ENCODE measurements around the gene TPP2. TPM values are rescaled to one million over a fixed set of nuclear protein-coding genes. Genes with fewer than 3 reads are reported as not detected.

TPP2 gene
- total RNA-seq: 10 to 100 TPM; 60.2 to 99.3 TPM

GRCh38 chr13:102596147-102597028 is at the start of gene TPP2:
Gene TPP2 (plus strand): TSS chr13:102596986. CDS start chr13:102597039, 53 bp downstream.
- peak; percentile 99 for DNase-seq (ENCODE audit: low spot score)
- peaks cover 51 to 60% of the 10 kb centered on the region in 2 donors for H3K4me1 Mint-ChIP-seq (ENCODE audit: low read depth in 2 of 2)

GRCh38 chr13:102548811-102549210 is 48.0 kb upstream of the TPP2 start:
- H3K4me1 Mint-ChIP-seq (ENCODE audit: low read depth in 2 of 2): no peaks in the 10 kb centered on the region
- H3K36me3 Mint-ChIP-seq: no peaks in the 10 kb centered on the region
- peaks cover 13 to 31% of the 10 kb centered on the region in 2 donors for H3K27me3 Mint-ChIP-seq
- no peaks in the 10 kb centered on the region for H3K9me3 Mint-ChIP-seq
- ATAC-seq: no peak
- H3K4me3 Mint-ChIP-seq: no peak overlapping the region
- no peak for DNase-seq (ENCODE audit: low spot score)
- H3K27ac Mint-ChIP-seq: no peak overlapping the region

More at GRCh38 chr13:102596147-102597028, at the start of gene TPP2:
- peaks cover 6% of the 10 kb centered on the region for H3K36me3 Mint-ChIP-seq
- H3K27ac Mint-ChIP-seq: peak within 1 kb of the TSS; percentile 99 to 100
- no peaks in the 10 kb centered on the region for H3K27me3 Mint-ChIP-seq
- peak within 1 kb of the TSS; percentile 96 for H3K4me3 Mint-ChIP-seq
- no peaks in the 10 kb centered on the region for H3K9me3 Mint-ChIP-seq
- peak; percentile 96 to 97 for ATAC-seq

- DNase-seq (ENCODE audit: low spot score) (no peak), ATAC-seq (no peak)
- no peak overlapping the region for H3K4me3 Mint-ChIP-seq
- H3K4me1 Mint-ChIP-seq (ENCODE audit: low read depth in 2 of 2): no peaks in the 10 kb centered on the region
- H3K36me3 Mint-ChIP-seq: no peaks in the 10 kb centered on the region
- H3K27ac Mint-ChIP-seq: no peak overlapping the region
- H3K27me3 Mint-ChIP-seq: peaks cover 9 to 29% of the 10 kb centered on the region in 2 donors
- no peaks in the 10 kb centered on the region for H3K9me3 Mint-ChIP-seq
Observed at GRCh38 chr13:102550507-102550906, 46.3 kb upstream of the TPP2 start.

GRCh38 chr13:102555914-102556553 is 40.8 kb upstream of the TPP2 start:
- no peak for DNase-seq (ENCODE audit: low spot score)
- Mint-ChIP-seq H3K36me3 (no peaks in the 10 kb centered on the region), H3K9me3 (no peaks in the 10 kb centered on the region), H3K4me1 (ENCODE audit: low read depth in 2 of 2) (peaks cover 0 to 6% of the 10 kb centered on the region in 2 donors), H3K27me3 (peaks cover 8 to 16% of the 10 kb centered on the region in 2 donors), H3K27ac (no peak overlapping the region), H3K4me3 (no peak overlapping the region)
- ATAC-seq: no peak

- Mint-ChIP-seq H3K9me3 (no peaks in the 10 kb centered on the region), H3K4me1 (ENCODE audit: low read depth in 2 of 2) (peaks cover 0 to 6% of the 10 kb centered on the region in 2 donors), H3K36me3 (no peaks in the 10 kb centered on the region), H3K27me3 (peaks cover 8 to 19% of the 10 kb centered on the region in 2 donors), H3K4me3 (no peak overlapping the region), H3K27ac (no peak overlapping the region)
- no peak for DNase-seq (ENCODE audit: low spot score)
- ATAC-seq: no peak
Observed at GRCh38 chr13:102556806-102557205, 40.0 kb upstream of the TPP2 start.

GRCh38 chr13:102558029-102558428 is 38.8 kb upstream of the TPP2 start:
- Mint-ChIP-seq H3K4me3 (no peak overlapping the region), H3K4me1 (ENCODE audit: low read depth in 2 of 2) (peaks cover 0 to 6% of the 10 kb centered on the region in 2 donors), H3K27ac (no peak overlapping the region), H3K36me3 (no peaks in the 10 kb centered on the region), H3K27me3 (peaks cover 12 to 30% of the 10 kb centered on the region in 2 donors), H3K9me3 (no peaks in the 10 kb centered on the region)
- DNase-seq (ENCODE audit: low spot score): no peak
- ATAC-seq: no peak

- Mint-ChIP-seq H3K27me3 (peaks cover 18 to 34% of the 10 kb centered on the region in 2 donors), H3K9me3 (no peaks in the 10 kb centered on the region), H3K36me3 (no peaks in the 10 kb centered on the region), H3K4me3 (no peak overlapping the region), H3K27ac (no peak overlapping the region), H3K4me1 (ENCODE audit: low read depth in 2 of 2) (no peaks in the 10 kb centered on the region)
- DNase-seq (ENCODE audit: low spot score) (no peak), ATAC-seq (no peak)
Observed at GRCh38 chr13:102561933-102562332, 34.9 kb upstream of the TPP2 start.

- DNase-seq (ENCODE audit: low spot score) (no peak), ATAC-seq (no peak)
- Mint-ChIP-seq H3K4me3 (no peak overlapping the region), H3K36me3 (no peaks in the 10 kb centered on the region), H3K27me3 (peaks cover 23 to 41% of the 10 kb centered on the region in 2 donors), H3K27ac (no peak overlapping the region), H3K4me1 (ENCODE audit: low read depth in 2 of 2) (no peaks in the 10 kb centered on the region), H3K9me3 (no peaks in the 10 kb centered on the region)
Observed at GRCh38 chr13:102563267-102563666, 33.5 kb upstream of the TPP2 start.

- ATAC-seq (no peak), DNase-seq (ENCODE audit: low spot score) (no peak)
- H3K27me3 Mint-ChIP-seq: peaks cover 23 to 41% of the 10 kb centered on the region in 2 donors
- H3K4me1 Mint-ChIP-seq (ENCODE audit: low read depth in 2 of 2): no peaks in the 10 kb centered on the region
- H3K27ac Mint-ChIP-seq: no peak overlapping the region
- no peaks in the 10 kb centered on the region for H3K9me3 Mint-ChIP-seq
- H3K36me3 Mint-ChIP-seq: no peaks in the 10 kb centered on the region
- no peak overlapping the region for H3K4me3 Mint-ChIP-seq
Observed at GRCh38 chr13:102564564-102564963, 32.2 kb upstream of the TPP2 start.

GRCh38 chr13:102566513-102566912 is 30.3 kb upstream of the TPP2 start:
- Mint-ChIP-seq H3K4me3 (no peak overlapping the region), H3K4me1 (ENCODE audit: low read depth in 2 of 2) (no peaks in the 10 kb centered on the region), H3K36me3 (no peaks in the 10 kb centered on the region), H3K9me3 (no peaks in the 10 kb centered on the region), H3K27ac (no peak overlapping the region), H3K27me3 (peaks cover 32 to 54% of the 10 kb centered on the region in 2 donors)
- ATAC-seq (no peak), DNase-seq (ENCODE audit: low spot score) (no peak)

GRCh38 chr13:102567857-102568256 is 28.9 kb upstream of the TPP2 start:
- no peak overlapping the region for H3K27ac Mint-ChIP-seq
- DNase-seq (ENCODE audit: low spot score): no peak
- no peak for ATAC-seq
- no peaks in the 10 kb centered on the region for H3K36me3 Mint-ChIP-seq
- H3K9me3 Mint-ChIP-seq: no peaks in the 10 kb centered on the region
- no peak overlapping the region for H3K4me3 Mint-ChIP-seq
- no peaks in the 10 kb centered on the region for H3K4me1 Mint-ChIP-seq (ENCODE audit: low read depth in 2 of 2)
- peaks cover 30 to 49% of the 10 kb centered on the region in 2 donors for H3K27me3 Mint-ChIP-seq

- Mint-ChIP-seq H3K4me3 (no peak overlapping the region), H3K9me3 (no peaks in the 10 kb centered on the region), H3K36me3 (no peaks in the 10 kb centered on the region), H3K4me1 (ENCODE audit: low read depth in 2 of 2) (no peaks in the 10 kb centered on the region), H3K27me3 (peaks cover 34 to 63% of the 10 kb centered on the region in 2 donors), H3K27ac (no peak overlapping the region)
- no peak for DNase-seq (ENCODE audit: low spot score)
- no peak for ATAC-seq
Observed at GRCh38 chr13:102569488-102569887, 27.3 kb upstream of the TPP2 start.

GRCh38 chr13:102571075-102571474 is 25.7 kb upstream of the TPP2 start:
- H3K27ac Mint-ChIP-seq: no peak overlapping the region

GRCh38 chr13:102572323-102572722 is 24.5 kb upstream of the TPP2 start:
- Mint-ChIP-seq H3K4me1 (ENCODE audit: low read depth in 2 of 2) (no peaks in the 10 kb centered on the region), H3K36me3 (no peaks in the 10 kb centered on the region), H3K4me3 (no peak overlapping the region), H3K9me3 (no peaks in the 10 kb centered on the region), H3K27me3 (peaks cover 25 to 52% of the 10 kb centered on the region in 2 donors), H3K27ac (no peak overlapping the region)
- ATAC-seq (no peak), DNase-seq (ENCODE audit: low spot score) (no peak)

More at GRCh38 chr13:102571075-102571474, 25.7 kb upstream of the TPP2 start:
- ATAC-seq (no peak), DNase-seq (ENCODE audit: low spot score) (no peak)
- no peaks in the 10 kb centered on the region for H3K36me3 Mint-ChIP-seq
- H3K9me3 Mint-ChIP-seq: no peaks in the 10 kb centered on the region
- no peak overlapping the region for H3K4me3 Mint-ChIP-seq
- peaks cover 30 to 58% of the 10 kb centered on the region in 2 donors for H3K27me3 Mint-ChIP-seq
- no peaks in the 10 kb centered on the region for H3K4me1 Mint-ChIP-seq (ENCODE audit: low read depth in 2 of 2)

Data from natural killer cell treated with Interleukin-12 subunit alpha and Interleukin-12 subunit beta and Interleukin-15 and Interleukin-18, amount 100 ng/mL, for 72 hours (primary cell).